Activated T-cell treated with anti-CD3 and anti-CD28 coated beads for 48 hours (primary cell): ENCODE measurements around the gene ANKRD10.
A peak's percentile ranks its signal among the peaks of the same experiment; 100 is the strongest.

Experiments used
- DNase-seq: peaks from one replicate; pipeline ENCODE4 v3.0.0-alpha.2; 2020; ENCODE audit warnings: low read depth

ANKRD10 gene

DNA sequence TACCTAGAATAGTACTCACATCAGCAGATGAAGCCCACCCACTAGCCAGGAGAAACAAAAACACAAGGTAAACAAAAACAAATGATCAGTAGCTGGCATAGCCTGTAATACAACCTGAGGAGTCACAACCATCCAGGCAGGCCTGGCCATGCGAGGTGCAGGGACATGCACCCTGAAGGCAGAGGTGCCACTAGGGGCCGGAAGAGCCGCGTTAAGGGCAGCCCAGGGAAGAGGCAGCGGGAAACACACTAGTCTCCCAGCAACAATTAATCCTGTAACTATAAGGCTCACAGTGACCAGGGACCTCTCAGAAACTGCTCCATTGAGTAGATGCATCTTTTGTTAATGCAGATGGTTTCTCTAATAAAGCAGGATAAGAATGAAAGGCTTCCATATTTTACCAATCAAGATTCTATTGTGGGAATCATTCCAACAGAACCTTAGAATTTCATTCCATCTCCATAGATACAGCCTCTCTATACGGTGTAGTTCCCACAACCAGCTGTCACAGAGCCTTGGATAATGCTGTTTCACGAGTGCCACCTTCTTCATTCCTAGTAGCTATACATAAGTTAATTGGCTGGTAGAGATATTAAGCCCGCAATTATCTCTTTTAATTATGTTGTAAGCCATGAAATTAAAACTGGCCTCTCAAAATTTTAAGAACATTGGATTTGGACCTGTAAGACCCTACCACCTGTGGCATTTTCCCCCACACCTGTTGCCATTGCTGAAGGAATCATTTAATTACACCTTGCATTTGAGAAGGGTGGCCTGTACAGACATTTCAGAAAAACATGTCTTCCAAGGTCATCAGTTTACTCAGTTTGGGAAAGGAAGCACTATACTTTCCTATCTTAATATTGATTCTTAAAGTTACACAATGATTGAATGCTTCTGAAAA is 28.7 kb downstream of the ANKRD10 start:
- no peak for DNase-seq

GRCh38 chr13:110885516-110885915 is 29.4 kb downstream of the ANKRD10 start:
- DNase-seq, result no peak

DNA sequence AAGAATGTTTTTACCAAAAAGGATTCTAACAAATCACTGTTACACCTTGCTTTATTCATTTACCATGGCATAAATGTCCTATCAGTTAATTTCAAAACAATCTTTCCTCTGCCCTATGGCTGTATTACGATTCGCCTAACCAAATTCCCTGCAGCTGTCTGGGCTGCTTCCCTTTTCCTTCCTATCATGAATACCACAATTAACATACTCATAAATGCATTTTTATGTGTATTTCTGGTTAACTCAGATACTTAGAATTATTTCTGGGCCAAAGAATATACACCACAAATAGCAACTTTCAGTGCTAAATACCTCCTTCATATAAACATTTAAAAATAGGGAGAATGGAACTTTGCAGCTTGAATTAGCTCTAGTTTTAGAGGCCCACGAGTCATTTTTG is 30.4 kb downstream of the ANKRD10 start:
- DNase-seq, result no peak

DNA sequence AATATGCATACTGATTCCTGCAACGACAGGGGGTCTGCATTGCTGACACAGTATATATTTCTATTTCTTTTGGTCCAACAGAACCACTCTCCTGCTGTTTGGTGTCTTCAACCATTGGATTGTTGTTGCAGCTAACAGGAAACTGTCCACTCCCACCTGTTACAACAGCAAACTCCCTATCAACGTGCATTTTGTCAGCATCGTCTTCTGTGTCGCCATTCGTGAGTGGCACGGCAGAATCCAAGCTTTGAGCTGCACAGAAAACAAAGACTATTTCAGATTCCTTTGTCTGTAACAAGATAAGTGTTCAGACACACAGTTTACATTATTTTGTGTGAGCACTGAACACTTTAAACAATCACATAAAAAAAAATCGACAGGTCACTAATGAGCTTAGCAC is 31.3 kb downstream of the ANKRD10 start:
- DNase-seq, result no peak

DNA sequence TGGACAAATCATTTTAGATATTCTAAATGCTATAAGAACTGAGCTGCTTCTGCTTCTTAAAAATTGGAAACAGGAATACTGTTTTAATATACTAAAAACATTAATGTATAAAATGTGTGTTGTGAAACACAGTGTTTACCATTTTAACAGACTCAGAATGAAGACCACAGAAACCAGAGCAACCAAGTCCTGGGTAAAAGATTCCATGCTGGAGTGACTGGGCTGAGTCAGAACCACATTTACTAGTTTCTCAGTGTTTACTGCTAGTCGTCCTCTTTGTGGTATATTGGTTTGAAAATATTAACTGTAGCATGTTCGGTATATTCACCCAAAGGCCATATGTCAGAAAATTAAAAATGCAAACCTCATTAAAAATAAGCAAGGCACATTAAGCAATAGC is 31.9 kb downstream of the ANKRD10 start:
- no peak for DNase-seq

- DNase-seq, result no peak
Observed at GRCh38 chr13:110881839-110882627, 32.8 kb downstream of the ANKRD10 start.

DNA sequence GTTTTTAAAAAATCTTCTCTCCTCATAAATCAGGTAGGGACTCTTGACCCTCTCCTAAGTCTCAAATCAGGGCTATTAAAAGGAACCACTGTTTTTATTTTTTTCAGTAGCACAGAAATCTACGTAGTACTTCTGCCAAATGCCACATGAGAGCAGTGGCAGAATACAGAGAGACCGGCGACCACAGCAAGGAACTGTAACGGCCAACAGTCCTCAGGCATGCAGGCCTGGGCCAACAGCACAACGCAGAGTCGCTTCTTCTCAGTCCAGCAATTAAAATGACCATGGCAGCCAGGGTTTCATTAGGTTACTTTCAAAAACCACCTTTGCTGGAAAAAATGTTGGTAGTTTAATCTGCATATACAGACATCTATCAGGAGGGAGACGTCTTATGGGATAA is 34.2 kb downstream of the ANKRD10 start:
- DNase-seq, result no peak

DNA sequence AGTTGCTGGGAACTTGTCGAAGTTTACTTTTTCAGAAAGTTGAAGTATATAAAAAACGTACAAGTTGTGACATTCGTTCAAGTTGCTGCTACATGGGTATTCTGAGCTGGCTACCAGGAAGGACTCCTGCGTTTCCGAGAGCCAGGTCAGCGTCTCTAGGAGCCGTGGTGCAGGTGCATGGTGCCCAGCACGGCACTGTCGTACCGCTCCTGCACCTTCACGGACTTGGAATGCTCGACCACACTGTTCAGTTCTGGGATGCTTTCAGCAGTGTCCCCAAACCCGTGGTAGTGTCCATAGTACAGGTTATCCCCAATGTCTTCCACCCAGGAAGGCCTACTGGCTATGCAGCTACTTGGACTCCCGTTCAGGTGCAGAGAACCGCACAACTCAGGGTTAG is 35.4 kb downstream of the ANKRD10 start:
- no peak for DNase-seq

DNA sequence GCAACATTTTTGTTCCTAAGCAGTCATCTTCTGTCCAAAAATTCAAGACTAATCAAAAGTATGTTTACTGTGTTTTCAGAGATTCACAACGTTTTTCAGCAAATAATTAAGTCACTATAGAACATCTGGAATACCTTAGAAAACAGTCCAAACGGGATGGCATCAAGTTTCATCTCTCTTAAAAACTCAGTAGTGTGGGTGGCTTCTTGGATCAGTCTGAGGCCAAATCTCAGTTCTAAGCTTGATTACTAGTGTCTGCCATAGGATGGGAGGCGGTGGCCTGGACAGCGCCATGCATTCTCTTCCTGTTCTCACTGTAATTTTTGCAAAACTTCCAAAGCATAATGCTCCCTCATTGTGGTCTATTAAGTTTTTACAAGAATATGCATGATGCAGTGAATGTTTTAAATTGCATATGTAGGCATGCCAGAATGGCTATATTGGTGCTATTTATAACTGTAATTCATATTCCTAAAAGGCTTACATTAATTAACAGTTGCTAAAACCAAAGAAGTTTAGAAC is 37.1 kb downstream of the ANKRD10 start:
- no peak for DNase-seq

DNA sequence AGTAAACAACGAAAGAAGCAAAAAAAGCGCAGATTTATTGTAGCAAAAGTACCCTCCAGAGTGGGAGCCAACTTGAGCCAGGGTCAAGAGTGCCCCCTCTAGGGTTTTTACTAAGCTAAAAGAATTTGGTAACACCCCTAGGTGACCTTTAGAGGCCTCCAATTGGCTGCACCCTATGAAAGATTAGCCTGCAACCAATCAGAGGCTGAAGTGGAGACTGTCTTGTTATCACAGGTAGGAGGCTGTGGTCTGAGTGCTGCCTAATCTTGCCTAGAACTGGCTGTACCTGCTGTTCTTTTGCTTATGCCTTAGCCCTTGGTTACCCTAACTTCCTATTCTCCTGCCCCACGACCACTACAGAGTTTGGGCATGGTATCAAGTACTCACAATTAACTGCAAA is 38.3 kb downstream of the ANKRD10 start:
- no peak for DNase-seq

DNA sequence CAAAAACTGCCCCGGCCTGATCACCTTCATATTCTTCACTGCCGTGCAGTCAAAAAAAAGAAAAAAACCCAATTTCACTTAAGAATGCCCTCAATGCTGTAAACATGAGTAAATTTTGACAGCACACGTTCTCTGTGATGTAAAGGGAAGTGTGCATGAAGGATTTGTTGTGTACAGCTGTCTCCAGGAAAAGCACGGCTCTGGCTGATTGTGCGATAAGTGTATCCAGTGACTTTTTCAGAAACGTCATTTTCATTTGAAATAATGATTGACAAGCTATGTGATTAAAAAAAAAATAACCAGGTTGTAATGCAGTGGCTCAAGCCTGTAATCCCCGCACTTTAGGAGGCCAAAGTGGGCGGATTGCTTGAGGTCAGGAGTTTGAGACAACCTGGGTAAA is 39.6 kb downstream of the ANKRD10 start:
- DNase-seq, result no peak

DNA sequence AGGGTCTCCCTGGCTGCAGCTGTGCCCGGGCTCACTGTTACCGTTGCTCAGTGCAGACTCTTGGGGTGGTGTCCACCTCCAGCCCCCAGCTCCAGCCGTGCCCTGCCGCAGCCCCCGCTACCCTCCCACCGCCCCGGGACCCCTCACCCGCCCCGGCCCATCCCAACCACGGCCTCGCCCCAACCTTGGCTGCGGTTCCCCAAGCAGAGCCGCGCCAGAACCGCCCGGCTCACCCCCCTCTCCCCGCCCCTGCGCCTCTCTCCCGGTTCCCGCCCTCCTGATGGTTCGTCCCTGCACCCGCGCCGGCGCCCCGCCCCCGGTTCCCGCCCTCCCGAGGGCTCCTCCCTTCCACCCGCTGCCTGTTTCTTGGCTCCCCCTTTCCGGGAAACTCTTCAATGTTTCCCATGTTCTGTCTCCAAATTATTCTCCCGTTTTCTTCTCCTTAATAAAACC is 40.3 kb downstream of the ANKRD10 start:
- DNase-seq, result peak; percentile 57

GRCh38 chr13:110873639-110874507 is 41.0 kb downstream of the ANKRD10 start:
- DNase-seq, result no peak

DNA sequence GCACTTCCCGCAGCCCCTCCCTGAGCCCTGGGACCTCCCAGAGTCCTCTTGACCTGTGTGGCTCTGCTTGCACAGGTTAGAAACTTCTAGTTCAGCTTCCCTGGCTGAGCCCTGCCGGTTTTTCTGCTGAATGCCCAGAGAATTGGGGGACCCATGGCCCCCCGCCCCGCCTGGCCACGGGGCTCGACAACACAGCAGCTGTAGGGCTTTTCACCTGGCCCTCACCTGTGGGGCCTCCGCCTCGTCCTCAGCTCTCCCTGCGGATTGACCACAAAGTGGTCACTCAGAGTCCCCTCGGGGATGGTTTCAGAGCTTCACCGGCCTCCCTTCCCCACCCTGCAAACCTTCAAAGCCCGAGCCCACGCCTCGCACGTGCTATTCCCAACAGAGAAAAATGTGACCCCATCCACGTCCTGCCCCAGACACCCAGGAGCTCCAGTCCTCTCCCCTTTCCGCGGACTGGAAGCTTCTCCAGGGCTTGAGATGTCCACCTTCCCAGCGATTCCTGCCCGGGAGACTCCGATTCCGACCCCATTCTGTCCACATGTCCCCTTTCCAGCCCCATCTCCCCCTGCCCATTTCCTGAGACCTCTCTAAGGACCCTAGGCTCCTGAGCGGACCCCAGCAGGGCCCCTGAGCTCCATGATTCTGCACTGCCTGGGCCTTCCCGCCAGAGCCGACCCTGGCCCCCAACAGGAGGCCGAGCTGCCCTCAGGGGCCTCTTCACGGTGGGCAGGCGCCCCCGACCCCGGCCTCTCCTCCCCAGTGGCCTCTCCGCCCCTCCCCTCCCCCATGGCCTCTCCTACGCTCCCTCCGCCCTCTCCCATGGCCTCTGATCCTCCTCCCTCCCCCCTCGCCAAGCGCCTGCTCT is 41.9 kb downstream of the ANKRD10 start:
- no peak for DNase-seq

DNA sequence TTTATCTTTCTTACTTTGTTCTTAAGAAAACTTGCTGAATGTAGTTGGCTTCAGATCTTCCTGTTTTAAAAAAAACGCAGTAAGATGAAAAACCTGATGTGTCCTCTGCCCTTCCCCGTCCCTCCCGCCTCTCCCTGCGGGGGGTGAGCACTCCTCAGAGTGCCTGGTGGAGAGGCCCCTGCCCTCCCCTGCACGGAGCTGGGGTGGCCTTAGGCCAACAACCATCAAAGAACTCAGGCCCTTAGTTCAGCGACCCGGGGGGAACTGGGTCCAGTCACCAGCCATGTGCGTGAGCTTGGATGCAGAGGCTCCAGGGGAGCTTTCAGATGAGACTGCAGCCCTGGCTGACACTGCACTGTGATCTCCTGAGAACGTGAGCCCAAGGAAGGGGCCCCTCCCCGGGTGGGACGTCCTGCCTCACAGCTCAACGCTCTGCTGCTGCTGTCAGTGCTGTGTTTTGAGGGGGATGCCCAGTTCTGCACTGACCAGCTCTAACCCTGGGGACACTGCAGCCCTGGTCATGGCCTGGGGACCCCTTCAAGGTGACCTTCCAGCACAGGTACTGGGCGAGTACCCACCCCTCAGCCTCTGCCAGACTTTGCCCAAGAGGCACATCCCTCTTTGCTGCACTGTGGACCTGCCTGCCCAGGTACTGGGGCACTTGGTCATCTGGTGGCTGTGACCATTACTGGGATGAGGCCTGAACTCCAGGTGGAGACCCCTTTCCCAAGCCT is 42.7 kb downstream of the ANKRD10 start:
- no peak for DNase-seq

DNA sequence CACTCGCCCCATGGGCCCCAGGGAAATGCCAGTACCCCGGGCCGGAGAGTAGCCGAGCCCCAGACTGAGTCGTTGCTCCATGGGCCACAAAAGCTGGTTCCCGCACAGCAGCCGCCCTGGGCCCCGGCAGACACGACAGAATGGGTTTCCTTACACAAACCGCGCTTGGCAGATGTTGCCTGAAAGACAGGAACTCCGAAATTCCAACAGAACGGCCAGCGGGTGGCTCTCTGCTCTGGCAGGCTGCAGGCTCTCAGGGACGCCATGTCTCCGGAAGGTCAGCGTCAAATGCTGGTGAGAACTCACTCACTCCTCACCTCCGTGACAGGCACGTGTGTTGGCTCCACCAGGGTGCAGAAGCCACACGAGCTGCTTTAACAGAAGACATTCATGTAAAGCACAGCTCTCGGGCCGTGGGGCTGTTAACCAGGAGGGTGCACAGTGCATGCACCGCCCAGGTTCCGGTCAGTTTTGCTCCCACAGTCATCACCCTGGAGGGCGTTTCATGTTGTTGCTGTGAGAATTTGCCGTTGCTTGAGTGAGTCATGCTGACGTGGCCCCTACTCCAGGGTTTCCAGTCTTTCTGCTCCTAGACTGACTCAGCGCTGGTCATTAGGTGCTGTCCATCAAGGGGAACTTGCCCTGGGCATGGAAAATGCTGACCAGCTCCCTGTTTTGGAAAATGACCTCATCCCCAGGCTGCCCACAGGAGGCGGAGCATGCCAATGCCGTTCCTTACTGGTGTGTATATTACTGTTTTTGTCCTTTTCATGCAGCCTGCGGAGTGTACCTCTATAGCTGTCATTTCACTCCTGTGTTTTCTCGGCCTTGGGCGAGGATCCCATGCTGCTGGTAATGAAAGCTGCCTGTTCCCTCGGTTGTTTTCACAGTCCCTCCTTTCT is 44.8 kb downstream of the ANKRD10 start:
- DNase-seq, result peak; percentile 15

GRCh38 chr13:110869231-110869804 is 45.6 kb downstream of the ANKRD10 start:
- DNase-seq, result no peak

GRCh38 chr13:110868720-110869119 is 46.1 kb downstream of the ANKRD10 start:
- DNase-seq, result no peak

- DNase-seq, result no peak
Observed at GRCh38 chr13:110867380-110867779, 47.5 kb downstream of the ANKRD10 start.
